Measurements from ENCODE around the gene SERPINI1. TPM values are rescaled to one million over a fixed set of nuclear protein-coding genes. Genes with fewer than 3 reads are reported as not detected.

The SERPINI1 gene
- total RNA-seq, 1 experiment from 2014 or later = 4.4 TPM

- Histone ChIP-seq H3K4me3 (ENCODE audit: low read depth, low read length) (no peak overlapping the region), H3K36me3 (ENCODE audit: control insufficient read depth, insufficient read depth, low read length) (no peaks in the 10 kb centered on the region), H3K27me3 (replicated peaks; ENCODE audit: control insufficient read depth, insufficient read depth, low read length) (no peaks in the 10 kb centered on the region), H3K4me1 (no peaks in the 10 kb centered on the region), H3K9me3 (no peaks in the 10 kb centered on the region)
- Mint-ChIP-seq H3K36me3 (ENCODE audit: insufficient read depth, unreplicated experiment) (no peaks in the 10 kb centered on the region), H3K27ac (ENCODE audit: unreplicated experiment) (no peak overlapping the region), H3K9me3 (ENCODE audit: unreplicated experiment) (no peaks in the 10 kb centered on the region), H3K4me1 (ENCODE audit: low read depth, unreplicated experiment) (no peaks in the 10 kb centered on the region), H3K4me3 (ENCODE audit: unreplicated experiment) (no peak overlapping the region), H3K27me3 (ENCODE audit: insufficient read depth, unreplicated experiment) (peaks cover 2% of the 10 kb centered on the region)
- no peak for TF ChIP-seq CTCF (IDR thresholded peaks at IDR 0.05; ENCODE audit: insufficient read depth in 1 of 2, low read depth in 1 of 2, low read length in 1 of 2, severe bottlenecking in 1 of 2, unreplicated experiment in 1 of 2)
- intact Hi-C loops (cut with micrococcal nuclease; ENCODE audit: unreplicated experiment) = no loop called here
- no peak for DNase-seq
- BruUV-seq (replicated peaks) = no TSS peak
- POLR2A ChIA-PET = no interaction called here
- CTCF ChIA-PET = no interaction called here
These were observed 118.5 kb downstream of the SERPINI1 start for GRCh38 chr3:167854063-167854462.

- no peak for TF ChIP-seq CTCF (IDR thresholded peaks at IDR 0.05; ENCODE audit: insufficient read depth in 1 of 2, low read depth in 1 of 2, low read length in 1 of 2, severe bottlenecking in 1 of 2, unreplicated experiment in 1 of 2)
- Histone ChIP-seq H3K9me3 (no peaks in the 10 kb centered on the region), H3K36me3 (ENCODE audit: control insufficient read depth, insufficient read depth, low read length) (no peaks in the 10 kb centered on the region), H3K4me3 (ENCODE audit: low read depth, low read length) (no peak overlapping the region), H3K4me1 (no peaks in the 10 kb centered on the region), H3K27me3 (replicated peaks; ENCODE audit: control insufficient read depth, insufficient read depth, low read length) (no peaks in the 10 kb centered on the region)
- no peak for DNase-seq
- intact Hi-C loops (cut with micrococcal nuclease; ENCODE audit: unreplicated experiment) = no loop called here
- Mint-ChIP-seq H3K27me3 (ENCODE audit: insufficient read depth, unreplicated experiment) (peaks cover 2% of the 10 kb centered on the region), H3K4me1 (ENCODE audit: low read depth, unreplicated experiment) (no peaks in the 10 kb centered on the region), H3K36me3 (ENCODE audit: insufficient read depth, unreplicated experiment) (no peaks in the 10 kb centered on the region), H3K27ac (ENCODE audit: unreplicated experiment) (no peak overlapping the region), H3K4me3 (ENCODE audit: unreplicated experiment) (no peak overlapping the region), H3K9me3 (ENCODE audit: unreplicated experiment) (no peaks in the 10 kb centered on the region)
- ChIA-PET CTCF (no interaction called here), POLR2A (no interaction called here)
- BruUV-seq (replicated peaks) = no TSS peak
These were observed 119.3 kb downstream of the SERPINI1 start for GRCh38 chr3:167854846-167855245.

GRCh38 chr3:167855306-167855705, 119.8 kb downstream of the SERPINI1 start:
- Histone ChIP-seq H3K36me3 (ENCODE audit: control insufficient read depth, insufficient read depth, low read length) (no peaks in the 10 kb centered on the region), H3K4me1 (no peaks in the 10 kb centered on the region), H3K4me3 (ENCODE audit: low read depth, low read length) (no peak overlapping the region), H3K27me3 (replicated peaks; ENCODE audit: control insufficient read depth, insufficient read depth, low read length) (no peaks in the 10 kb centered on the region), H3K9me3 (no peaks in the 10 kb centered on the region)
- H3K36me3 Mint-ChIP-seq (ENCODE audit: insufficient read depth, unreplicated experiment) = no peaks in the 10 kb centered on the region
- TF ChIP-seq CTCF (IDR thresholded peaks at IDR 0.05; ENCODE audit: insufficient read depth in 1 of 2, low read depth in 1 of 2, low read length in 1 of 2, severe bottlenecking in 1 of 2, unreplicated experiment in 1 of 2) = no peak
- no TSS peak for BruUV-seq (replicated peaks)
- no peaks in the 10 kb centered on the region for H3K27me3 Mint-ChIP-seq (ENCODE audit: insufficient read depth, unreplicated experiment)
- no peak overlapping the region for H3K27ac Mint-ChIP-seq (ENCODE audit: unreplicated experiment)
- intact Hi-C loops (cut with micrococcal nuclease; ENCODE audit: unreplicated experiment) = no loop called here
- no peaks in the 10 kb centered on the region for H3K4me1 Mint-ChIP-seq (ENCODE audit: low read depth, unreplicated experiment)
- no peak overlapping the region for H3K4me3 Mint-ChIP-seq (ENCODE audit: unreplicated experiment)
- no peaks in the 10 kb centered on the region for H3K9me3 Mint-ChIP-seq (ENCODE audit: unreplicated experiment)
- ChIA-PET POLR2A (no interaction called here), CTCF (no interaction called here)
- no peak for DNase-seq

Measured in Caco-2 (cell line).